Measurements from ENCODE around the gene MAP2K4.

DNA sequence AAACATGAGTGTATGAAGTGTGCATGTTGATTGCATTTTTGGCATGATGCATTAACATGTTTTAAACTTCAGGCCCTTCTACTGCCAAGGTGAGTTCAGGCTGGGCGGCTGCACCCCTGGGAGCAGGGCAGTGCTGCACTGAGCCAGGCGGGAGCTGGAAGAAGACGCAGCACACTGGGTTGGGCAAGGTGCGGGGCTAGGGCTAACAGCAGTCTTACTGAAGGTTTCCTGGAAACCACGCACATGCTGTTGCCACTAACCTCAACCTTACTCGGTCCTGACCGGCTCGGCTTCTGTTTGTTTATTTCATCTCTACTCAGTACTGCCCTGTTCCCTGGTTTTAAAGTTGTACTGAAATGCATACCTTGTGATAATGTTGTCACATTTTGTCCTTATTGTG lies 61.0 kb downstream of the MAP2K4 start:
- TF ChIP-seq EZH2 (IDR thresholded peaks at IDR 0.05; ENCODE audit: insufficient read depth, low read length): no peak
- TF ChIP-seq, protein P1, sequence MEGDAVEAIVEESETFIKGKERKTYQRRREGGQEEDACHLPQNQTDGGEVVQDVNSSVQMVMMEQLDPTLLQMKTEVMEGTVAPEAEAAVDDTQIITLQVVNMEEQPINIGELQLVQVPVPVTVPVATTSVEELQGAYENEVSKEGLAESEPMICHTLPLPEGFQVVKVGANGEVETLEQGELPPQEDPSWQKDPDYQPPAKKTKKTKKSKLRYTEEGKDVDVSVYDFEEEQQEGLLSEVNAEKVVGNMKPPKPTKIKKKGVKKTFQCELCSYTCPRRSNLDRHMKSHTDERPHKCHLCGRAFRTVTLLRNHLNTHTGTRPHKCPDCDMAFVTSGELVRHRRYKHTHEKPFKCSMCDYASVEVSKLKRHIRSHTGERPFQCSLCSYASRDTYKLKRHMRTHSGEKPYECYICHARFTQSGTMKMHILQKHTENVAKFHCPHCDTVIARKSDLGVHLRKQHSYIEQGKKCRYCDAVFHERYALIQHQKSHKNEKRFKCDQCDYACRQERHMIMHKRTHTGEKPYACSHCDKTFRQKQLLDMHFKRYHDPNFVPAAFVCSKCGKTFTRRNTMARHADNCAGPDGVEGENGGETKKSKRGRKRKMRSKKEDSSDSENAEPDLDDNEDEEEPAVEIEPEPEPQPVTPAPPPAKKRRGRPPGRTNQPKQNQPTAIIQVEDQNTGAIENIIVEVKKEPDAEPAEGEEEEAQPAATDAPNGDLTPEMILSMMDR (IDR thresholded peaks at IDR 0.05; ENCODE audit: insufficient read depth, low read depth, low read length): no peak

Measured in astrocyte (in vitro differentiated cells and primary cell).